Ascending aorta (tissue), 2 donors: ENCODE data around the gene SEPTIN10. TPM values are rescaled to one million over a fixed set of nuclear protein-coding genes. Genes with fewer than 3 reads are reported as not detected.

ENCODE experiments used
- DNase-seq, 2 donors: peaks; one replicate each; pipeline ENCODE4 v3.0.0-alpha.2; 2019; ENCODE audit warnings: low spot score in 2 of 2
- H3K27ac ChIP-seq, 2 donors: fragments of 200-600 bp; sonication (generic); one replicate each; pipeline ENCODE4 v1.5.1; 2016 to 2017; ENCODE audit warnings: mild to moderate bottlenecking in 1 of 2
- H3K27me3 ChIP-seq: fragments of 200-600 bp; sonication (generic); one replicate; pipeline ENCODE4 v1.5.1; 2017
- H3K36me3 ChIP-seq, 2 donors: fragments of 200-600 bp; sonication (generic); one replicate each; pipeline ENCODE4 v1.5.1; 2016
- H3K4me1 ChIP-seq, 2 donors: fragments of 200-600 bp; sonication (generic); one replicate each; pipeline ENCODE4 v1.5.1; 2016 to 2017; ENCODE audit warnings: mild to moderate bottlenecking in 1 of 2
- H3K4me3 ChIP-seq, 2 donors: fragments of 200-600 bp; sonication (generic); one replicate each; pipeline ENCODE4 v1.5.1; 2016 to 2017; ENCODE audit warnings: mild to moderate bottlenecking in 1 of 2
- H3K9me3 ChIP-seq, 2 donors: fragments of 200-600 bp; sonication (generic); one replicate each; pipeline ENCODE4 v1.5.1; 2016
- CTCF ChIP-seq, 3 experiments: fragments of 200-600 bp in 2 of 3; fragments of 450-650 bp in 1 of 3; sonication (generic) in 2 of 3; IDR thresholded peaks; one replicate each; pipeline ENCODE4 v1.5.1; 2016 to 2019; ENCODE audit warnings: antibody characterized with exemption in 3 of 3, mild to moderate bottlenecking in 1 of 3, moderate library complexity in 1 of 3
- intact Hi-C: fragments of 100-400 bp; cut with DNase I; formaldehyde crosslinking; loops from one replicate; pipeline ENCODE4 v1.15.1; 2023
- total RNA-seq: library from RNA; depleted of rRNA; stranded (reverse); fragments of >200 nt; gene quantifications from one replicate; pipeline ENCODE4 v1.1.0, GENCODE V29; 2016

SEPTIN10 gene
- total RNA-seq, 1 donor from 2014 or later: 59.0 TPM

GRCh38 chr2:109511168-109511567, 102.6 kb downstream of the SEPTIN10 start:
- intact Hi-C loops: loop anchor here (5.0 kb wide), 3 partner anchors 74 to 269 kb away; no protein-coding TSS in a partner anchor
- Histone ChIP-seq H3K4me3 (no peak overlapping the region), H3K4me1 (peaks cover 7 to 15% of the 10 kb centered on the region in 2 donors), H3K27ac (no peak overlapping the region), H3K27me3 (no peaks in the 10 kb centered on the region), H3K36me3 (no peaks in the 10 kb centered on the region), H3K9me3 (no peaks in the 10 kb centered on the region)
- TF ChIP-seq CTCF (IDR thresholded peaks at IDR 0.05): no peak
- no peak for DNase-seq

GRCh38 chr2:109510136-109511028, 103.4 kb downstream of the SEPTIN10 start:
- Histone ChIP-seq H3K27me3 (no peaks in the 10 kb centered on the region), H3K9me3 (peaks cover 0 to 6% of the 10 kb centered on the region in 2 donors), H3K4me1 (peaks cover 7 to 15% of the 10 kb centered on the region in 2 donors), H3K4me3 (no peak overlapping the region), H3K36me3 (no peaks in the 10 kb centered on the region), H3K27ac (no peak overlapping the region)
- intact Hi-C loops: loop anchor here (1.0 to 5.0 kb wide), 4 partner anchors 73 to 382 kb away; no protein-coding TSS in a partner anchor
- TF ChIP-seq CTCF (IDR thresholded peaks at IDR 0.05): peak; percentile 89 to 94 (median 93)
- peak; percentile 37 to 92 for DNase-seq

GRCh38 chr2:109508556-109508955, 105.2 kb downstream of the SEPTIN10 start:
- no peak for TF ChIP-seq CTCF (IDR thresholded peaks at IDR 0.05)
- DNase-seq: no peak
- Histone ChIP-seq H3K36me3 (peaks cover 3% of the 10 kb centered on the region in 2 donors), H3K9me3 (peaks cover 0 to 6% of the 10 kb centered on the region in 2 donors), H3K4me3 (no peak overlapping the region), H3K4me1 (peaks cover 0 to 2% of the 10 kb centered on the region in 2 donors), H3K27ac (no peak overlapping the region), H3K27me3 (no peaks in the 10 kb centered on the region)
- intact Hi-C loops: no loop called here

GRCh38 chr2:109507828-109508227, 105.9 kb downstream of the SEPTIN10 start:
- H3K4me3 ChIP-seq: no peak overlapping the region
- no peaks in the 10 kb centered on the region for H3K27me3 ChIP-seq
- peaks cover 5 to 6% of the 10 kb centered on the region in 2 donors for H3K36me3 ChIP-seq
- H3K27ac ChIP-seq: peak overlapping the region in 1 of 2 donors; percentile 9
- H3K4me1 ChIP-seq: no peaks in the 10 kb centered on the region
- no peak for TF ChIP-seq CTCF (IDR thresholded peaks at IDR 0.05)
- DNase-seq: no peak
- intact Hi-C loops: no loop called here
- peaks cover 0 to 6% of the 10 kb centered on the region in 2 donors for H3K9me3 ChIP-seq

- no peak for DNase-seq
- Histone ChIP-seq H3K4me1 (no peaks in the 10 kb centered on the region), H3K36me3 (peaks cover 7 to 9% of the 10 kb centered on the region in 2 donors), H3K9me3 (peaks cover 0 to 6% of the 10 kb centered on the region in 2 donors), H3K27me3 (no peaks in the 10 kb centered on the region), H3K4me3 (no peak overlapping the region), H3K27ac (no peak overlapping the region)
- TF ChIP-seq CTCF (IDR thresholded peaks at IDR 0.05): no peak
- intact Hi-C loops: no loop called here
Measured at GRCh38 chr2:109507217-109507616, 106.5 kb downstream of the SEPTIN10 start.
